Pancreas (tissue), 10 donors: ENCODE measurements around the gene PLCB2. TPM values are rescaled to one million over a fixed set of nuclear protein-coding genes. Genes with fewer than 3 reads are reported as not detected.

Experiments
- ATAC-seq, 4 donors: fragments of 200-7000 bp; cut with Tn5 transposase; one replicate each; pipeline versions ENCODE4 v1.8.0 to v1.9.1; 2020; ENCODE audit warnings: mild to moderate bottlenecking in 4 of 4, moderate library complexity in 4 of 4
- DNase-seq, 6 donors: peaks; one replicate each; pipeline ENCODE4 v3.0.0-alpha.2; 2020
- FAIRE-seq: peaks from 2 replicates; lab custom pipeline; 2012; peaks lifted over from hg19 to GRCh38; lab: Jason Lieb, UNC
- H3K27ac ChIP-seq, 4 donors: fragments of 200-600 bp; sonication (generic); 1 replicate in 3 of 4; 2 replicates in 1 of 4; pipeline versions ENCODE4 v1.5.0 to v1.8.0; 2020
- H3K27me3 ChIP-seq, 4 donors: fragments of 200-600 bp; one replicate each; pipeline ENCODE4 v1.8.0; 2021
- H3K36me3 ChIP-seq, 3 donors: fragments of 200-600 bp; sonication (generic) in 1 of 3; one replicate each; pipeline versions ENCODE4 v1.5.0 to v1.8.0; 2020 to 2021
- H3K4me1 ChIP-seq, 3 donors: fragments of 200-600 bp; one replicate each; pipeline ENCODE4 v1.8.0; 2021
- H3K4me3 ChIP-seq, 4 donors: fragments of 200-600 bp; sonication (generic) in 2 of 4; one replicate each; pipeline versions ENCODE4 v1.5.0 to v1.8.0; 2020 to 2021
- H3K9me3 ChIP-seq, 4 donors: fragments of 200-600 bp; one replicate each; pipeline ENCODE4 v1.8.0; 2021
- CTCF ChIP-seq, 4 donors: fragments of 200-600 bp; sonication (generic) in 3 of 4; IDR thresholded peaks; one replicate each; pipeline versions ENCODE4 v1.5.0 to v1.8.0; 2021; ENCODE audit warnings: antibody characterized with exemption in 4 of 4
- WGBS, 2 donors: extraction: QIAGEN DNeasy Blood & Tissue Kit; methylation state at CpG; one replicate each; pipeline ENCODE4 v1.1.7; 2013; 5-methylcytosine and 5-hydroxymethylcytosine counted together
- intact Hi-C, 3 donors: fragments of 100-400 bp; cut with DNase I; formaldehyde crosslinking; loops; one replicate each; pipeline versions ENCODE4 v1.11.1 to v1.14.2; 2022
- polyA plus RNA-seq, 2 donors: library from polyadenylated mRNA; stranded (reverse); fragments of 200-250 nt; gene quantifications; one replicate each; pipeline ENCODE4 v1.2.3, GENCODE V29; 2013
- total RNA-seq, 6 donors: library from RNA; stranded (reverse); fragmentation: NEBNext Ultra II Directional in 4 of 6; extraction: Animal tissue kit (Norgen Biotek cat#: 25700) in 4 of 6; gene quantifications; one replicate each; pipeline versions ENCODE4 v1.2.1 to v1.2.4, GENCODE V29; 2021 to 2023
- donor health status: healthy with polysubstance abuse.
- donor health status: DM: no; HTN: no; CAD: no; lungs with moderate emphysema.
- donor health status: DM: no; HTN: no; CAD: no.
- donor health status: control.
- donor health status: control.
- donor health status: Bipolar disorder and iron deficiency.
- donor health status: DM: yes; HTN: yes; CAD: no.
- donor health status: DM: no; HTN: no; CAD: no.
- donor health status: DM: no; HTN: no; CAD: no.
- donor health status: DM: yes; HTN: yes; CAD: no.

The PLCB2 gene
- total and polyA plus RNA-seq, 8 donors = 0.94 to 23.5 (median 5.7) TPM

DNA sequence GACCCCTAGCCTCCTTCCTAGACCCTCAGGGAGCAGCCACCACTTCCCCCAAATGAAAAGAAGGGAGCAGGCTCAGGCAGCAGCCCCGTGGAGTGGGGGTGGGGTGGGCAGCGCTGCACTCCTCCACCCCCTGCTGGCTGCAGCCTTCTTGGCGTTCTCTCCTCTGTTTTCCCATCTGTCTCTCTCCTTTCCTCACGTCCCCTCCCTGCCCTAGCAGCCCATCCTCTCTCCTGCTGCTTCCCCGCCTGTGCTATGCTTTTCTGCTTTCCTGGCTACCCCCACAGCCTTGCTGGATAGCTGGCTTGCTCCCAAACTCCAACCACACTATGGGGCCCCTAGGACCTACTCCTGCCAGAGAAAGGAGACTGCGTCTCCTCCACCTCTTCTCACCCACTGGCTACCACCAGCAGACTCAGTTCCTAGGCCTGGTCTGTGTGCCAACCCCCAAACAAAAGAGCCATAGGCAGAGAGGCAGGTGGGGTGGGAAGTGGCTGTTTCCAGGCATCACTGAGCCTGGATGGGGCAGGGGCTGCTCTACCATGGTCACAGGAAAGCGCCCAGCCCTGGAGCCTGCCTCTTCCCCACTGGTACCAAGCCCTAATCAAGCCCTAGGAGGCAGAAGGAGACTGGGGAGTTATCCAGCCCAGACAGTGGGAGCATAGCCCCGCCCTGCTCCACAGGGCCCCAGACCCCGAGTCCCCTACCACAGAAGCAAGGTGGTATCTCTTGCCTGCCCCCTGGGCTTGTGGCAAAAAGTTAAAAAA lies 46.9 kb upstream of the PLCB2 start:
- no peak for ATAC-seq
- Histone ChIP-seq H3K4me3 (no peak overlapping the region), H3K4me1 (peaks cover 0 to 3% (median 0%) of the 10 kb centered on the region in 3 donors), H3K27me3 (no peaks in the 10 kb centered on the region), H3K27ac (no peak overlapping the region), H3K9me3 (no peaks in the 10 kb centered on the region), H3K36me3 (no peaks in the 10 kb centered on the region)
- TF ChIP-seq CTCF (IDR thresholded peaks at IDR 0.05) = no peak
- intact Hi-C loops = no loop called here
- 53 to 57% methylated on average over 9 of the region's 9 CpGs for WGBS, 2 donors
- DNase-seq = no peak
- no peak for FAIRE-seq

- peak in 1 of 4 donors; percentile 5 for ATAC-seq
- H3K27me3 ChIP-seq = no peaks in the 10 kb centered on the region
- DNase-seq = no peak
- no peak overlapping the region for H3K4me3 ChIP-seq
- intact Hi-C loops = no loop called here
- WGBS, 2 donors = 71 to 72% methylated on average over 5 of the region's 5 CpGs
- H3K36me3 ChIP-seq = no peaks in the 10 kb centered on the region
- no peak for FAIRE-seq
- no peak for TF ChIP-seq CTCF (IDR thresholded peaks at IDR 0.05)
- no peaks in the 10 kb centered on the region for H3K9me3 ChIP-seq
- peaks cover 0 to 3% (median 0%) of the 10 kb centered on the region in 3 donors for H3K4me1 ChIP-seq
- H3K27ac ChIP-seq = no peak overlapping the region
Measured at GRCh38 chr15:40353697-40354096, 46.0 kb upstream of the PLCB2 start.

- Histone ChIP-seq H3K36me3 (no peaks in the 10 kb centered on the region), H3K27ac (no peak overlapping the region), H3K27me3 (no peaks in the 10 kb centered on the region), H3K4me3 (no peak overlapping the region), H3K4me1 (no peaks in the 10 kb centered on the region), H3K9me3 (no peaks in the 10 kb centered on the region)
- intact Hi-C loops = no loop called here
- DNase-seq (no peak), ATAC-seq (no peak), FAIRE-seq (no peak)
- no peak for TF ChIP-seq CTCF (IDR thresholded peaks at IDR 0.05)
- WGBS, 2 donors = 76 to 82% methylated on average over 7 of the region's 7 CpGs
Measured at GRCh38 chr15:40352281-40352901, 44.7 kb upstream of the PLCB2 start.

DNA sequence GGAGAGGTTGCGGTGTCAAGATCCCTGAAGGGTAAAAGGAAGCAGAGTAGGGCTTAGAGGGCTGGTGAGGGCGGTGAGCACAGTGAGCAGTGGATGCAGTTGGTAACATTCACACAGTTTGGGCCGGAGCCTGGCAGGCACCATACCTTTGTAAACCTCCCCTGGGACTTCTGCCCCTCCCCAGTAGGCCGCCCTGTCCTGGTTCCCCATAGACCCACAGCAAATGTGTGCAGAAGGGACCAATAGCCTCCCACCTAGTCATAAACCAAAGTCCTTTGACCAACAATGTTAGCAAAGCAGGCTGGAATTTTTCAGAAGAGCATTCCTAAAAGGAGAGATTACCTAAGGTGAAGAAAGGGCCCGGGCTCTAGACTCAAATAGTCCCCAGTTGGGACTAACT lies 41.4 kb upstream of the PLCB2 start:
- H3K4me1 ChIP-seq = no peaks in the 10 kb centered on the region
- WGBS, 2 donors = 85 to 93% methylated on average over 5 of the region's 5 CpGs
- no peaks in the 10 kb centered on the region for H3K36me3 ChIP-seq
- H3K9me3 ChIP-seq = no peaks in the 10 kb centered on the region
- FAIRE-seq (no peak), ATAC-seq (no peak), DNase-seq (no peak)
- TF ChIP-seq CTCF (IDR thresholded peaks at IDR 0.05) = no peak
- H3K27me3 ChIP-seq = no peaks in the 10 kb centered on the region
- intact Hi-C loops = loop anchor here in 2 of 3 donors (5.0 to 10.0 kb wide), 3 partner anchors 64 to 76 kb away; partner anchors contain the start of gene ANKRD63 (in 1 of the 2)
- no peak overlapping the region for H3K27ac ChIP-seq
- no peak overlapping the region for H3K4me3 ChIP-seq

- Histone ChIP-seq H3K9me3 (no peaks in the 10 kb centered on the region), H3K4me3 (no peak overlapping the region), H3K36me3 (no peaks in the 10 kb centered on the region), H3K4me1 (no peaks in the 10 kb centered on the region), H3K27ac (no peak overlapping the region), H3K27me3 (no peaks in the 10 kb centered on the region)
- DNase-seq (no peak), ATAC-seq (no peak), FAIRE-seq (no peak)
- intact Hi-C loops = loop anchor here in 2 of 3 donors (5.0 to 10.0 kb wide), 3 partner anchors 64 to 76 kb away; partner anchors contain the start of gene ANKRD63 (in 1 of the 2)
- no peak for TF ChIP-seq CTCF (IDR thresholded peaks at IDR 0.05)
- WGBS, 2 donors = 78 to 82% methylated on average over 5 of the region's 5 CpGs
Measured at GRCh38 chr15:40348474-40348870, 40.7 kb upstream of the PLCB2 start.
